ENCODE data around the gene ACAA2. TPM values are rescaled to one million over a fixed set of nuclear protein-coding genes. Genes with fewer than 3 reads are reported as not detected.
"Not testable (repeated sequence)": the region's sequence is repeated elsewhere in the genome, so short reads cannot be mapped to it uniquely, and the experiment has no call there.

Gene ACAA2
- total and polyA plus RNA-seq, 4 donors, result 35.2 to 52.8 (median 44.9) TPM

- H3K9me3 ChIP-seq (ENCODE audit: control insufficient read depth in 4 of 4, insufficient read depth in 3 of 4, low read length in 3 of 4), result peaks cover 0 to 4% (median 0%) of the 10 kb centered on the region in 4 donors
- TF ChIP-seq CTCF (IDR thresholded peaks at IDR 0.05; ENCODE audit: control extremely low read depth, extremely low read depth), result no peak
- H3K4me3 ChIP-seq, result no peak overlapping the region
- peaks cover 0 to 12% (median 0%) of the 10 kb centered on the region in 5 donors for H3K4me1 ChIP-seq (ENCODE audit: control insufficient read depth in 5 of 5, insufficient read depth in 5 of 5, low read length in 5 of 5)
- no peaks in the 10 kb centered on the region for H3K27me3 ChIP-seq (ENCODE audit: control insufficient read depth in 3 of 3, insufficient read depth in 3 of 3, low read length in 2 of 3)
- peaks cover 0 to 11% (median 4%) of the 10 kb centered on the region in 4 donors for H3K36me3 ChIP-seq (ENCODE audit: control insufficient read depth in 4 of 4, insufficient read depth in 4 of 4, low read length in 4 of 4)
- ATAC-seq (ENCODE audit: insufficient read depth, low FRiP score) (no peak), DNase-seq (no peak)
- no peak overlapping the region for H3K9ac ChIP-seq (ENCODE audit: insufficient read depth in 1 of 2, low read length in 2 of 2)
- 91 to 93% methylated on average over 5 of the region's 5 CpGs for whole genome bisulfite sequencing, 2 donors
- no peak overlapping the region for H3K27ac ChIP-seq (ENCODE audit: low read depth in 1 of 2, low read length in 1 of 2)
Observed at GRCh38 chr18:49804096-49804495, 9.2 kb downstream of the ACAA2 start.

GRCh38 chr18:49802623-49803022 is 10.7 kb downstream of the ACAA2 start:
- no peak for TF ChIP-seq CTCF (IDR thresholded peaks at IDR 0.05; ENCODE audit: control extremely low read depth, extremely low read depth)
- DNase-seq (no peak), ATAC-seq (ENCODE audit: insufficient read depth, low FRiP score) (no peak)
- H3K27me3 ChIP-seq (ENCODE audit: control insufficient read depth in 3 of 3, insufficient read depth in 3 of 3, low read length in 2 of 3), result no peaks in the 10 kb centered on the region
- no peak overlapping the region for H3K4me3 ChIP-seq
- no peak overlapping the region for H3K27ac ChIP-seq (ENCODE audit: low read depth in 1 of 2, low read length in 1 of 2)
- peaks cover 2 to 15% (median 8%) of the 10 kb centered on the region in 4 donors for H3K36me3 ChIP-seq (ENCODE audit: control insufficient read depth in 4 of 4, insufficient read depth in 4 of 4, low read length in 4 of 4)
- H3K4me1 ChIP-seq (ENCODE audit: control insufficient read depth in 5 of 5, insufficient read depth in 5 of 5, low read length in 5 of 5), result peaks cover 0 to 12% (median 0%) of the 10 kb centered on the region in 5 donors
- WGBS, 2 donors, result 90 to 96% methylated on average over 4 of the region's 4 CpGs
- no peak overlapping the region for H3K9ac ChIP-seq (ENCODE audit: insufficient read depth in 1 of 2, low read length in 2 of 2)
- H3K9me3 ChIP-seq (ENCODE audit: control insufficient read depth in 4 of 4, insufficient read depth in 3 of 4, low read length in 3 of 4), result no peaks in the 10 kb centered on the region

- peaks cover 2 to 23% (median 10%) of the 10 kb centered on the region in 4 donors for H3K36me3 ChIP-seq (ENCODE audit: control insufficient read depth in 4 of 4, insufficient read depth in 4 of 4, low read length in 4 of 4)
- H3K27me3 ChIP-seq (ENCODE audit: control insufficient read depth in 3 of 3, insufficient read depth in 3 of 3, low read length in 2 of 3); H3K27ac ChIP-seq (ENCODE audit: low read depth in 1 of 2, low read length in 1 of 2); DNase-seq; H3K4me1 ChIP-seq (ENCODE audit: control insufficient read depth in 5 of 5, insufficient read depth in 5 of 5, low read length in 5 of 5); ATAC-seq (ENCODE audit: insufficient read depth, low FRiP score); H3K4me3 ChIP-seq; H3K9me3 ChIP-seq (ENCODE audit: control insufficient read depth in 4 of 4, insufficient read depth in 3 of 4, low read length in 3 of 4); H3K9ac ChIP-seq (ENCODE audit: insufficient read depth in 1 of 2, low read length in 2 of 2): not testable (repeated sequence)
- 77 to 100% methylated on average over 3 to 5 of the region's 5 CpGs for WGBS, 2 donors
Observed at GRCh38 chr18:49800491-49800890, 12.8 kb downstream of the ACAA2 start.

- not testable (repeated sequence) for H3K27me3 ChIP-seq (ENCODE audit: control insufficient read depth in 3 of 3, insufficient read depth in 3 of 3, low read length in 2 of 3); H3K4me1 ChIP-seq (ENCODE audit: control insufficient read depth in 5 of 5, insufficient read depth in 5 of 5, low read length in 5 of 5); H3K4me3 ChIP-seq; DNase-seq; H3K9me3 ChIP-seq (ENCODE audit: control insufficient read depth in 4 of 4, insufficient read depth in 3 of 4, low read length in 3 of 4); H3K27ac ChIP-seq (ENCODE audit: low read depth in 1 of 2, low read length in 1 of 2); ATAC-seq (ENCODE audit: insufficient read depth, low FRiP score); H3K9ac ChIP-seq (ENCODE audit: insufficient read depth in 1 of 2, low read length in 2 of 2)
- H3K36me3 ChIP-seq (ENCODE audit: control insufficient read depth in 4 of 4, insufficient read depth in 4 of 4, low read length in 4 of 4), result peaks cover 2 to 25% (median 13%) of the 10 kb centered on the region in 4 donors
- WGBS, 2 donors, result 97 to 99% methylated on average over 10 to 25 of the region's 29 CpGs
Observed at GRCh38 chr18:49799806-49800205, 13.5 kb downstream of the ACAA2 start.
